GM06990 (cell line): ENCODE measurements around the gene USP10.

Experiments
- DNase-seq: peaks from one replicate; pipeline ENCODE4 v3.0.0-alpha.2; 2011; ENCODE audit not compliant: insufficient read length; ENCODE audit errors: extremely low read depth
- H3K27me3 ChIP-seq: replicated peaks from 2 replicates; pipeline ENCODE4 v1.6.0; 2011; ENCODE audit warnings: low read length; ENCODE audit not compliant: control insufficient read depth, insufficient read depth
- H3K36me3 ChIP-seq: 2 replicates; pipeline ENCODE4 v1.5.1; 2011; ENCODE audit warnings: low read length; ENCODE audit not compliant: control insufficient read depth, insufficient read depth
- H3K4me3 ChIP-seq: replicated peaks from 2 replicates; pipeline ENCODE4 v1.5.1; 2011; ENCODE audit warnings: low read depth, mild to moderate bottlenecking, control low read depth, low read length
- TF ChIP-seq, protein P1 (sequence below): IDR thresholded peaks from 2 replicates; pipeline ENCODE4 v1.5.1; 2011; ENCODE audit warnings: low read length, control low read depth, mild to moderate bottlenecking, inconsistent platforms; ENCODE audit not compliant: insufficient read depth, poor library complexity, severe bottlenecking

USP10 gene

GRCh38 chr16:84706856-84707255, 7.1 kb downstream of the USP10 start:
- TF ChIP-seq, protein P1, sequence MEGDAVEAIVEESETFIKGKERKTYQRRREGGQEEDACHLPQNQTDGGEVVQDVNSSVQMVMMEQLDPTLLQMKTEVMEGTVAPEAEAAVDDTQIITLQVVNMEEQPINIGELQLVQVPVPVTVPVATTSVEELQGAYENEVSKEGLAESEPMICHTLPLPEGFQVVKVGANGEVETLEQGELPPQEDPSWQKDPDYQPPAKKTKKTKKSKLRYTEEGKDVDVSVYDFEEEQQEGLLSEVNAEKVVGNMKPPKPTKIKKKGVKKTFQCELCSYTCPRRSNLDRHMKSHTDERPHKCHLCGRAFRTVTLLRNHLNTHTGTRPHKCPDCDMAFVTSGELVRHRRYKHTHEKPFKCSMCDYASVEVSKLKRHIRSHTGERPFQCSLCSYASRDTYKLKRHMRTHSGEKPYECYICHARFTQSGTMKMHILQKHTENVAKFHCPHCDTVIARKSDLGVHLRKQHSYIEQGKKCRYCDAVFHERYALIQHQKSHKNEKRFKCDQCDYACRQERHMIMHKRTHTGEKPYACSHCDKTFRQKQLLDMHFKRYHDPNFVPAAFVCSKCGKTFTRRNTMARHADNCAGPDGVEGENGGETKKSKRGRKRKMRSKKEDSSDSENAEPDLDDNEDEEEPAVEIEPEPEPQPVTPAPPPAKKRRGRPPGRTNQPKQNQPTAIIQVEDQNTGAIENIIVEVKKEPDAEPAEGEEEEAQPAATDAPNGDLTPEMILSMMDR: no peak
- Histone ChIP-seq H3K27me3 (no peaks in the 10 kb centered on the region), H3K4me3 (no peak overlapping the region), H3K36me3 (no peaks in the 10 kb centered on the region; the same call in none of the 2 replicates)
- no peak for DNase-seq

- DNase-seq: no peak
Observed at GRCh38 chr16:84709609-84710008, 9.8 kb downstream of the USP10 start.

DNA sequence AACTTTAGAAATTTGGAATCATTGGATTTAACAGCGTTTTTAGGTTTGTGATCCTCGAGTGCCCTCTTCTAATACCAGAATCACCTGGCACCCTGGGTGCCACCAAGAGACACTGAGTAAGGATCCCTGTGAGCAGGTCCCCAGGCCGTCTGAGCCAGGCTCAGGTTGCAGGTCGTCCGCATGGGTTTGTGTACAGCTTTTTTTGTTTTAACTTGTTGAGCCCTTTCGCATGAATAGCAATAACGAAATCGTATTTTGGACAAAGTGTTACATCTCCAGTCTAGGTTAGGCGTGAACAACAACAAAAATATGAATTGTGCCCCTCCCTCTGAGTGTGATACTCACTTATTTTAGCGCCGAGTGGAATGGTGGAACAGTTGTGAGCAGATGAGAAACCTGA, 10.9 kb downstream of the USP10 start:
- no peak overlapping the region for H3K4me3 ChIP-seq
- no peaks in the 10 kb centered on the region for H3K27me3 ChIP-seq
- no peak for DNase-seq
- peaks cover 2% of the 10 kb centered on the region; the same call in 1 of the 2 replicates for H3K36me3 ChIP-seq
- TF ChIP-seq, protein P1: no peak

More at GRCh38 chr16:84709609-84710008, 9.8 kb downstream of the USP10 start:
- H3K36me3 ChIP-seq: peaks cover 1% of the 10 kb centered on the region
- TF ChIP-seq, protein P1: no peak
- no peak overlapping the region for H3K4me3 ChIP-seq
- no peaks in the 10 kb centered on the region for H3K27me3 ChIP-seq

DNA sequence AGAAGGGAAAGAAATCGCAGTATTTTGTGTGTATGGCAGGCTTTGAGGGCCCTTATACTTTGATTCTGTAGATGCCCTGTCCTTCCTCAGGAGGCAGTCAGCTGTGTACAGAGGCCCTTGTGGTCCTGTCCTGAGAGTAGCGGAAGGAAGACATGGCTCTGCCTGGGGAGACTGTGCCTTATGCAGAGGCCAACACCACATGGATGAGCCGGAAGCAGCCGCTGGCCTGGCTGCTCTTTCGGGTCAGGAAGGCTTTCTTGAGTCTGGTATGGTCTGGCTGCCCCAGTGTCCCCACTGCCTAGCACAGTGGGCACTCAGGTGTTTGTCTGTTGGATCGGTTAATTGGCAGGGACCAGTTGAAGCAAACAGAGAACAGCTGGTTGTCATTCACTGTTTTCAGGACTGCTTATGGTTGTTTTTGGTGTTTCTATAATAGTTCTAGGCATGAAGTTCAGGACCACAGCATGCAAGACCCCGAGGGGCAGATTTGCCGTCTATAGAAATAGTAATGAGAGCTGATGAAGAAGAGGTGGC, 12.4 kb downstream of the USP10 start:
- no peaks in the 10 kb centered on the region for H3K27me3 ChIP-seq
- TF ChIP-seq, protein P1: no peak
- H3K36me3 ChIP-seq: peaks cover 8% of the 10 kb centered on the region
- no peak for DNase-seq
- H3K4me3 ChIP-seq: no peak overlapping the region

DNA sequence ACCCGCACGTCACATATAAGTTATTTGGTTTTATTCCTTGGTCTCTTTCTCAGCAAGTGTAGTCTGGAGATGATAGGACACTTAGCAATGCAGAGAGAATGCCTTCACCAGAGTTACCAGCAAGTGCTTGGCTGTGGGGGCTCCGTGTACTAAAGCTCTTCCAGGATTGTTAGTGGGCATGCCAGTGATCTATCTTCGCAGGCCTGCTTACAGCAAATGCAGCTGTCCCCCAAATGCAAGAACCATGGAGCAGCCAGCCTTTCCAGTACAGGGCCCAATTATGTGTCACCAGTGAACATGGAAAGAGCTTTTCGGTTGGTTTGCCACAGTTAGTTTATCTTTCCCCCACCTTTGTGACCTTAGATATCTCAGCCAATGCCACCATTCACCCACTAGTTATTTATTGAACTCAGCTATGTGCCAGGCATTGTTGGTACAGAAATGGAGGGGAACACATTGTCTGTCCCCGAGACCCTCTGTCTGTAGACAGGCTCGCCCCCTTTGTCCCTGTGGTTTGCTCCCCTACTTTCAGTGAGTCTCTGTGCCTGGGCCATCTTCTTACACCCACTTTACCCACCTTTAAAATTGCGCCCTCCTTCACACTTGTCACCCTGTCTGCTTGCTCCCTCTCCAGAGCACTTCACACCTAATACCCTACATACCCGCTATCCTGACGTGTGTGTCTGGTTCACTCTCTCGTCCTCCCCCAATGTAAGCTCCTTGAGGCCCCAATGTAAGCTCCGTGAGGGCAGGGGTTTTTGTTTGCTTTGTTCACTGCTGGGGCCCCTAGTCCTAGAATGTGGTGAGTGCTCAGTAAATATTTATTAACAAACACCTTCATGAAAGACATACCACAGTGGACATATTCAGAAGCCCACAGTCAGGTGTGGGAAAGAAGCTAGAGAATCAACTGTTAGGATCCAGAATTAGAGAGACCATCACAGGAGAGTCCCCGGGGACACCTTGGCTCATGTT, 13.3 kb downstream of the USP10 start:
- DNase-seq: no peak
- TF ChIP-seq, protein P1: no peak
- Histone ChIP-seq H3K36me3 (peaks cover 8% of the 10 kb centered on the region), H3K4me3 (no peak overlapping the region), H3K27me3 (no peaks in the 10 kb centered on the region)
